Suppressor macrophage (primary cell): ENCODE measurements around the gene SPON1.

ENCODE experiments used
- DNase-seq, 4 experiments: peaks; one replicate each; pipeline ENCODE4 v3.0.0-alpha.2; 2020 to 2022

Gene SPON1

DNA sequence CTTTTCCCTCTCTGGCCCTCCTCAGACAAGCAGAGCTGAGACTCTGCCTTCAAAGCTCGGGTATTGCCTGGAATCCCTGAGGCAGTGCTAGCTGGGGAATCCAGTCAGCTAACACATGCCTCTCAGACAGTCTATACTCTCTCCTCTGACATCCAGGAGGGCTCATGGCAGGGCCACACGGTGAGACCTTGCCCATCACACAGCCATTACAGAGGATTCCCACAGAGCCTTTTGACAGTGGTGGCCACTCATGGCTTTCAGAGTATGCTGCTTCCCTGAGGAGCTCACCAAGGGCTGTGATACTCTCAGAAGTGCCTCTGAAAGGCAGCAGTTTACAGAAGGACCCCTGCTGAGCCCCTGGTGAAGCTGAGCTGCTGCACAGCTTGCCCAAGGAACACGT, 231.1 kb downstream of the SPON1 start:
- DNase-seq: no peak

DNA sequence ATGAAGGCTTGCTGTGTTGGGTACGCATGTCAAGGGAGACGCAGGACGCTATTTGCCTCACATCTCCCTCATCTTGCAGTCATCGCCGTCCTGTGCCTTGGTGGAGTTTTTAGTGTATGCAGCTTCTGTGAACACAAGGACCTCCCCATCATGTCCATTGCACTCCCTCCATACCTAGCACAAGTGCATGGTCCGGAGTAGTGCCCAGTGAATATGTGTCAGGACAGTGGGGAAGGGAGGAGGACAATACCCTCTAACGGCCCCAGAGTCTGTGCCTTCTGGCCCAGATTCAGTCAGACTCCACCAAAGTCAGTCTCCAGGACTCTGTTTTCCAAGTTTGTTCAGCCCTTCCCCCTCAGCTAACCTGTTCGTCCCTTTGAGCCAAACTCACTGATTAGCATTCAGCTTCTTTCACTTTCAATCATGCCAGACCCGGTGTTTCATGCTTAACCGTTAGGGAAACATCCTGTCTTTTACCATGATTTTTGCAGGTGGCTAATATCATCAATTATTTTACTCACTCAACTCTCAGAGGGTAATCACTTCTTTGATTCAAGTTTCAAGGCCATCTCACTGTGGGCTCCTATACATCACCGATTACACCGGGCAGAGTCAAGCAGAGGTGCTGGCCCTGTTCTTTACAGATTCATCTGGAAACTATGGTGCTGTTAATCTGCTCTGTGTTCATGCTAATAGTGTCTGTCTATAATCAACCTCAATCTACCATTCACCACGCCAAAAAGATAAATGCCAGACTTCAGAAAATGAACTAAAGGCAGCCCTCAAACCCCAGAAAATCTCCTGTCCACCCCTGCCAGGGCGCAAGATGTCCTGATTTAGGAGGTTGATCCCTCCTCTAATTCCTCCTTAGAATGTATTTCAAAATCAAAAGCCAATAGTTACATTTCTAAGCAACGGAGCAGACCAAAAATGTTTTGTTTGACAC, 240.0 kb downstream of the SPON1 start:
- DNase-seq: no peak

DNA sequence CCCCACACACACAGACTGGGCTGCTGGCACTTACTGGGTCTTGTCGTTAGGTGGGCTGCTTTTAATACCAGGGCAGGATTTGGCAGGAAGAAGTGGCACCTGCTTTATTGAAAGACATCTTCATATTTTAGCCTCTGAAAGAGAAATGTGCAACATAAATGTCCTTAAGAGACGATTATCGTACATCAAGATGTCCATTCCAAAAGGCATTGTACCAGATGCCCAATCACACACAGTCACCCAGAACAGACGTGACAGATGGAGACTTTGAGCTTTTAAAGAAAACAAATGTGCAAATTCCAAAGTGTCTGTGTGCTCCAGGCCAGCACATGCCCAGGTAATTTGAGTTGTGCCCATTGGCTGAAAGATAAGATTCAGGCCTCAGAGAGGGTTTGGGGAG, 240.8 kb downstream of the SPON1 start:
- no peak for DNase-seq

DNA sequence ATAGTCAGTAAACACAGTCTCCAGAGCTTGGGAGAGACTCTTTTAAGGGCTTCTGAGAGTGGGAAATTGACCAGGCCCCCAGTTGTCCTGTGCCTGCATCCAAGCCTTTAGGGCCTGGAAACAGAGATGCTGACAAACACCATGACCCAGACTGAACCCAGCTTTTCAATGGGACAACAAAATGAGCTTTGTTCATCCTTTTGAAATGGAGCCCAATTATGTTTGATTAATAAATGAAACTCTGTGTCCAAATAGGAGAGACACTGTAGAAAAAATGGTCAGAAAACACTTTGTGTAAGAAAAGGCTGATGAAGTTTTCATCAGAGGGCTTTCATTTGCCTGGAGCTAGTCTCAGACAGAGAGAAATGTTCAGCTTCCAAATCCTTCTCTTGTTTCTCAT, 250.5 kb downstream of the SPON1 start:
- no peak for DNase-seq

DNA sequence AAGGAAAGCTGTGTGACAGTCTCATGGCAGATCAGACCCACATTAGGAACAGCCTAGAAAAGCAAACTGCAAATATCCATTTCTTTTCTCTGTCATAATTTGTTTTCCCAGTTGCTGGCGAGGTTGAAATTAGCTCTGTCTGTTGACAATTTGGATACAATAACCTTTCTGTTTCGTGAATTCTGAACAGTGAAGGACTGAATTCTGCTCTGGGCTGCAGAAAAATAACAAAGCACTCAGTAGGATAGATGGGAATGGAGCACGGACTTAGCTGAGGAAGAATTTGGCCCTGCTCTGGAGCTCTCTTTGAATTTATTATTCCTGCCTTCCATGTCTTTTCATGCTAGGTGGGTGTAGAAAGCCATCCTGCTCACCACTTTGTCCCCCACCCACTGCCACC, 256.2 kb downstream of the SPON1 start:
- no peak for DNase-seq

DNA sequence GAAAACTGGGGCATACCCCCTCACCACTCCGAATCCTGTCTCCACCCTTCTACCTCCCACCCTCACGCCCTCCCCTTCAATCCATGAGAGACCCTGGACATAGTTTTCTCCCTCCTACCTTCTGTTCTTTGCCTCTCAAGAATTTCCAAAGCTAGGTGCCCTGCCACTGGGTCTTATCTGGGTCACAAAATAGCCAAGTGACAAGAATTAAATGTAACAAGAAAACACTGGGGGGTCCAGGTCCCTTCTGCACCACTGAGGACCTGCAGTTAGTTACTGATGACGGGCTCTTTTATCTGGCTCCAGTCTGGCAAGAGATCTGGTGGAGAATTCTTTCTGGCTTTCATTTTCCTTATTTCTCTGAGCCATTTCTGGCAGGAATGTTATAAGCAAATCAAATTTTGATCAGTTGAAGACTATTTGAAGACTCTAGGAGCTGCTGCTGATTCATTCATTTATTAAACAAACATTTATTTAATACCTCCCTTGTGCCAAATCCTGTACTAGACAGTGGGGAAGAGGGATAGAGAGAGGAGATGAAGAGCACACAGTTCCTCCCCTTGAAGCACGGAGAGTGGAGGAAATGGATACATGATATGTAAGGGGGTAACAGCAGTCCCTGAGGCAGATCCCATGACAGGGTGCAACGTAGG, 261.2 kb downstream of the SPON1 start:
- no peak for DNase-seq

DNA sequence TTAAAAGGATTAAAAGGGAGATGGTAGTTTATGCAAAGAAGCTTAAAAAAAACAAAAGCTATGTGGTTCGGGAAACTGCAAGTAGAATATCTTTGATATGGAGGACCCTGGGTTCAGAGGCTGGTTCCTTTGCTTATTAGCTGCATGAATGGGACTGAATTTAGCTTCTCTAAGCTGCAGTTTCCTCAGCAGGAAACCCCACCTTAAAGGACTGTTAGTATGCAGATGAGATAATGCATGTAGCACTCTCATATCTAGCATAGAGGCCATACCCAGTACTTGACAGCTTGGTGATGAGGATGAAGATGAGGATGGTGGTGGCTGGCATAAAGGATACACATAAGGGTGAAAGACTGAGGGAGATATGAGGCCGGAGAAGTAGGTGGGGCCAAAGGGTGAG, 261.9 kb downstream of the SPON1 start:
- no peak for DNase-seq

DNA sequence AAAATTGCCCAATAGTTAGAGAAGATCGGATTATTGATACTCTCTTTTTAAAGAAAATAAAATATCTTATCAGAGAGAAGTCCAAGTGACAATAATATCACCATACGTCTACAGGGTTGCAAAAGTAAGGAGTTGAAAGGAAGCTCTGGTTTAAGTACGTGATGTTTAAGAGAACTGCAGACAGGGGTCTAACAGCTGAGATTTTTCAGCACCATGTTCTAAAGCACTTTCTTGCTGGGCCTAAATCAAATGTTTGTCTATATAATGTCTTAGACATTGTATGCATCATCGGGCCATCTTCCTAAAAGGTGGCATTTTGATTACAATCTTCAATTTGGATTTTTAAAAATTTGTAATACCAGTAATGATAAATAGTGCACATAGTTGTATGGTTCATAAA, 263.1 kb downstream of the SPON1 start:
- no peak for DNase-seq

DNA sequence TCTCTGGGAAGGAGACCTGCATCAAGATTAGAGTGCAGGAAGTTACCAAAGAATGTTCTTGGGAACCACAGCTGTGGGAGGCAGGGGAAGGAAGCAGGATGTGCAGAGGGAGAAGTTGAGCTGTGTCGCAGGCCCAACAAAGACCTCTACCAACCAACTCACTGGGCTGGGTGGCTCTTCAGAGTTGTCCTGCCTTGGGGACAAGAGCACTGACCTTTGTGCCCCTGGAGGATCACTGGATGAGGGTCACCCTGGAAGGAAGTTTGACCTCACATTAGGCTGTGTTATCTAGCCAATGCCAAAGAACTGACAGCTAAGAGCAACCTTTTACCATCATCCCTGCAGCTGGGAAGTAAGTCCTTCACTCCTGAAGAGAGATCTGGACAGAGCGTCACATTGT, 265.8 kb downstream of the SPON1 start:
- peak in 2 of 4 experiments; percentile 21 to 34 for DNase-seq

DNA sequence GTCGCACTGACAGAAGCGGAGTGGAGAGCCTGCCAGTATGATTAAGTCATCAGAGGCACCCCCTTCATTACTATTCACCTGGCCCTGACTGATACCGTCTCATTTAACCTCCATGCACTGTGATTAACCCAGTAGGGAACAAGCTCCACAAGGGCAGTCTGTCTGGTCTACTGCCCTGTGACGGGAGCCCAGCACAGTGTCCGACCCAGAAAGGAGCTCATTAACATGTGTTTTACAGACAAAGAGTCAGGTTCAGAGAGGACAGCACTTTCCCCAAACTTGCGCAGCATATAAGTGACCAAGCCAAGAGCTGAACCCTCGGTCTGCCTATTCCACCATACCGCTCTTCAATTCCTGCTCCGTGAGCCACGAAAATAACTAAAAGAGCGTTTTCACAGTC, 266.9 kb downstream of the SPON1 start:
- DNase-seq: no peak

DNA sequence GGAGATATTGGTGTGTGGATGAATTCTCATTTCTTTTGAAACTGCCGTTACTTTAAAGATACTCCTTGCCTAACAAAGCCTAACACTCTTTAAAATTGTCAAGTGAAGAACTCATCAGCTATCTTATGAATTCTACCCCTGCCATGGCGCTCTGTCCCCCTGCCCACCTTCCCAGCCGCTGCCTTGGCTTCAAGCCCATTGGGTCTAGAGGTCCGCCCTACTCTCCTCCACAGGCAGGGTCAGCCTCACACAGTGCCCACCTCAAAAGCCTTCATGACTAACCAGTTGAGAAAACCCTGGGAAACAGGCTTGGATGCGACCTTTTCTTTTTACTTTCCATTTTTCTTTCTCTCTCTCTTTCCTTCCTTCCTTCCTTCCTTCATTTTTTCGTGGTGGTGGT, 267.9 kb downstream of the SPON1 start:
- DNase-seq: no peak

DNA sequence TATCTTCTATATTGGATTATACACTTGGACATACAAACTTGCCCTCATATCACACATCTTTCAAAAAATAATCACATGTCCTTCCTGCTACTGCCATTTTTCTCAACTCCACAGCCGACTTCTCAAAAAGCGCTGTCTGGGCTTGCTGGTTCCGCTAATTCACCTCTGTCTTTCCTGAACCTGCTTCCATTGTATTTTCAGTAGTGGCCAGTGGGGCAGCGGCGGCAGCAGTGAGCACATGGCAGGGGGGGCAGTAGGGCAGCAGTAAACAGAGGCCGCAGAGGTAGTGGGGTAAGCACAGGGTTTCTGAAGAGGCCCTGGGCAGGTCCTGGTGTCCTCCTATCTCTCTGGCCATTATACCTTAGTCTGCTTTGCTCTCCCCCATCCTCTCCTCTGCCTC, 270.1 kb downstream of the SPON1 start:
- peak in 1 of 4 experiments; percentile 24 for DNase-seq

DNA sequence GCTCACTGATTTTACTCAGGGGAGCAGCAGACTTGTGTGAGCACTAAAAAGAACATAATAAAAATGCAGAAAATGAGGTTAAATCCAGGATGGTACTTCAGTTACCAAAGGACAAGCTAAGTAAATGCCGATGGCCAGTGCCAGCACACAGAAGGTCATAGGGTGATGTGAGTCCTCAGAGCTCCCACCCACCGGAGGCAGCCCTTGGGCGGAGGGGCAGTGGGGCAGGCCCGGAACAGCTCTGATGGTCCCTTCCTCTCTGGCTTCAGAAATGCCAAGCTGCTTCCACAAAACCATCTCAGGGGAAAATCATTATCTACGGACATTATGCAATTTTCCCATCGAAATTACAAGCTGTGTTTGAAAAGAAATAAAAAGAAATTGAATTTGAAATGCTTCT, 271.9 kb downstream of the SPON1 start:
- DNase-seq: no peak

DNA sequence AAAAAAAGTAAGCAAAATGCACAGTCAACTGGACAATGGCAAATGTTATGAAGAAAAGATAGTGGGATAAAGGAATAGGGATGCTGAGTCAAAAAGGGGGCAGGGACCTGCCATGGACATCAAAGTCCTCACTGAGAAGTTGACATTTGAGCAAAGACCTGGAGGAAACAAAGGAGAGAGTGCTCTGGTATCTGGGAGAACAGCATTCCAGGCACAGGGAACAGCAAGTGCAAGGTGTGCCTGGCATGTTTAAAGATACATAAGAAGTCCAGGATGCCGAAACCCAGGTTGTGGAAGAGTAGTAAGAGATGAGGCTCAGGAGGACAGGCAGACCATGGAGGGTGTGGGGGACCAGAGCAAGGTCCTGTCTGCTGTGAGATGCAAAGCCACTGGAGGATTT, 273.2 kb downstream of the SPON1 start:
- DNase-seq: no peak

DNA sequence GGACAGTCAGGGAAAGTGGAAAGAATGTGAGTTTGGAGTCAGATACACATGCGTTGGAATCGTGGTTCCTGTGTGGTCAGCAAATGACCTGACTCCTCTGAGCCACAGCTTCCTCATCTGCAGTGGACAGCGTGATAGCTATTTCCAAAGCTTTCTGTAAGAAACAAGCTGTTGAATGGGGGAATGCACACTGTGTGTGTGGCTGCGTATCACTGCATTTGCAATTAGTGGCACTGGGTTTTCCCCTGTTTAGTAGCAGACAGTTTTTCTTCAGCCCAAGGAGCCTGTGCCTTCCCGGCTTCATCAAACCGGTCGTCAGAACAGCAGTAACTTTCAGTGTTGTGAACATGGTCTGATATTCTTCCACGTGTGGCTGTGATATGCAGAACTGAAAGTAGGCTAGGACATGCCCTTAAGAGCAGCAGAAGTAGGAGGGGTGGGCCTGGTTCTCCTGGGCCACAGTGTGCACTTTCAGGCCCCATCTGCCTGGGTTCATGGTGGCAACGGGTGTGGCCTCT, 275.0 kb downstream of the SPON1 start:
- DNase-seq: peak; percentile 76 to 89 (median 83)

DNA sequence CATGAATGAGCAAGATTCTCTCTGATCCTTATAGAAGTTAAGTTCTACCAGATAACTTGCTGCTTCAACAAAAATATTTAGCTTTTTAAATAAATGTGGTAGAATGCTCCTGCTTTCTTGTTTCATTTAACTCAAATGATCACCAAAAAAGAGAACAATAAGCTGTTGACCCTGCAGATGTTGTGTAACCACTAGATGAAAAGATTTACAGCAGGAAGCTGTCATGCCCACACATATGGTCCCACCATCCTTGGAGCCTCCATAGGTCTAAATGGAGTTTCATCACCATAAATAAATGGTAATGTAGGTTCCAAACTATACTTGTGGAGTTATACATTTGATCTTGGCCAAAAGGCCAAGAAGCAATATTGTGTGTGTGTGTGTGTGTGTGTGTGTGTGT, 277.7 kb downstream of the SPON1 start:
- DNase-seq: peak; percentile 20 to 67 (median 61)

DNA sequence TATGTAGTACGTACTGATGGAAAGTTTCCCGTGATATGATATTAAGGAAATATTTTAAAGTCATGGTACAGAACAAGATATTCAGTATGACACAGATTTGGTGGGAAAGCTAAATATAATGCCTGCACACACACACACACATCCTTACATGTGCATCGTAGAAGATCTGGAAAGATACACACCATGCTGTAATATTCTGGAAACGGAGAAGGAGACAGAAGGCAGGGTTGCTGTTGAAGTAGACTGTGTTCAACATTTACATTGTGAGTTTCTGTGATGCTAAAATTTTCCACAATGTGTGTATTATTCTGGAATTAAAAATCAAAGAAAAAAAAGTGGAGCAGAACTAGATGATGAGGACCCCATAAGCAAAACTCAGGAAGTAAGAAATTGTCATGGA, 278.4 kb downstream of the SPON1 start:
- no peak for DNase-seq

DNA sequence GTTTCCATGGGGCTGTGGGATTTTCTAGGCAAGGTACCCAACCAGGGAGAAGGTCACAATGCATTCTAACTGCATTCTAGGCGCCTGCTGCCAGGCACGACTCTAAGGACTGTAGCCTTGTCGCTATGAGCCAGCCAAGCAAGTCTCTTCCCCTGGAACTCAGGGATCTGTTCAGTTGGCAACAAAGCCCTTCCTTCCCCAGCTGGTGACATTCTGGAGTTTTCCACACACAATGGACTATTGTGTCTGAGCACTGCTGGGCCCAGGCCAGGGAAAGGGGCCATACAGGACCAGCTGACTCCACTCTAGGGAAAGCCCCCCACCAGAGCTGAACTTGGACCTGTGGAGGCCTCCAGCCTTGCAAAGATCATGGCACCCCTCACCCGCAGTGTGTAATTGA, 279.7 kb downstream of the SPON1 start:
- DNase-seq: no peak

DNA sequence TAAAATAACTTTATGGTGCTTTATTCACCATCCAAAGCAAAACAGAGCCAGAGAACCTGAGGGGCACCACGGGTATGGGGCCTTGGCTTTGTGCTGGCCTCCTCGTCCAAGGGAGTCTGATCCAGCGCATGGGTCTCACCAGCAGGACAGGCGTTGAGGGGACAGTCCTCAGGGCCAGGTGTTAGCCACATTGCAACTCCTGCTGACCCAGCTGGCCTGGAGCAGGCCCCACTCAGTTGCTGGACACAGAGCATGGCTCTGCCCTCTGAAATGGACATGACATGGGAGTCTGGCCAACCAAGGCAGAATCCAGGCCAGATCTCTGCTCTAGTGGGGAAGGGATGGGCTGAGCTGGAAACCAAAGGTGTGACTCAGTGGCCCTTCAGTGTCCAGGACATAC, 280.2 kb downstream of the SPON1 start:
- DNase-seq: no peak

DNA sequence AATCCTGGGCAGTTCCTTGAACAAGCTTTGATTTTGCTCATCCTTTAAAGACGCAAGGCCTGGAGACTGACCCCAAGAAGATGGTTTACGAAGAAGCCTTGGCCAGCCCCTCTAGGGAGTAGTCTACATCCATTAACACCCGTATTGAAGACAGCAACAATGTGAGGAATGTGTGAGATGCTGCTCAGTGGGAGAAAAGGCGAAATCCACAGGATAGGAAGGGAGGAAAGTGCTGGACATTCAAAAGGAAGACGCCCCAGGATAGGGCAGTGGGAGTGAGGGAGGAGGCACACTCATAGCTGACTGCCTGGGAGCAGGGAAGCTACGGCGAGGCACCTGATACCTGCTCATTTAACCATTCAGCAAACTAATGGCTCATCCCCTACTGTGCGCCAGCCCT, 282.4 kb downstream of the SPON1 start:
- DNase-seq: no peak

DNA sequence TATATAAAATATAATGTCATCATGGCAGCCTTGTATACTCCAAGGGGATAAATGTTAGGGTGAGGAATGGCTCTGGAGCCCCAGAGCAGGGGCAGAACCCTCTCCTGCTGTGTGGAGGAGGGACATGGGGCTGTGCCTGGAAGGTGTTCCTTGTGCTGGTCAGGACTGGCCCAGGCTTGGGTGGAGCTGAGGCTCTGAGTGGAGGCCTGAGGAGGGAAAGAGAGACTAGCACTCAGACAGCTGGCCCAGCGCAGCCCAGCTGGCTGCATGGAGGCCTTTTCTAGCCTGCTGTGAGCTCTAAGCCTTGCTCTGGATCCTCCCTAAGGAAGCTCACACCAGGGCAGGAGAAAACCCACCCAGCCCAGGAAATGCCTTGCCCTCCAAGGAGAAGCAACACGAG, 282.9 kb downstream of the SPON1 start:
- no peak for DNase-seq

DNA sequence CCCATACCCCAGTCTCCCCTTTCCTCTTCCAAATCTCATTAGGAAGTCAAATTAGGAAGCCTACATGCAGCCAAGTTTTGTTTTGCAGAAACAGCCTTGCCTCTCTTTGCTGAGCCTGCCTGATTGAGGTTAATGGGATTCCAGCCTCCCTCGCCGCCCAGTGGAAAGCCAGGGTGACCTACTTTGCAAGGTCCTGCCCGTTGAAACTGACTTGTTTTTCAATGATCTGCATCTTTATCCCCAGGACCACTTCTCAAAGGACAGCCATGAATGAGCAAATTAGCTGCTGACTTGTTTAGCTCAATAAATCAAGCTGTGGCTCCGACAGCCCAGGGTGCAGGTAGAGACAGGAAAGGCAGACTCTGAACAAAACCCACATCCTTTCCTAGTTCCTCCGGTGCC, 286.1 kb downstream of the SPON1 start:
- peak in 2 of 4 experiments; percentile 19 to 48 for DNase-seq

DNA sequence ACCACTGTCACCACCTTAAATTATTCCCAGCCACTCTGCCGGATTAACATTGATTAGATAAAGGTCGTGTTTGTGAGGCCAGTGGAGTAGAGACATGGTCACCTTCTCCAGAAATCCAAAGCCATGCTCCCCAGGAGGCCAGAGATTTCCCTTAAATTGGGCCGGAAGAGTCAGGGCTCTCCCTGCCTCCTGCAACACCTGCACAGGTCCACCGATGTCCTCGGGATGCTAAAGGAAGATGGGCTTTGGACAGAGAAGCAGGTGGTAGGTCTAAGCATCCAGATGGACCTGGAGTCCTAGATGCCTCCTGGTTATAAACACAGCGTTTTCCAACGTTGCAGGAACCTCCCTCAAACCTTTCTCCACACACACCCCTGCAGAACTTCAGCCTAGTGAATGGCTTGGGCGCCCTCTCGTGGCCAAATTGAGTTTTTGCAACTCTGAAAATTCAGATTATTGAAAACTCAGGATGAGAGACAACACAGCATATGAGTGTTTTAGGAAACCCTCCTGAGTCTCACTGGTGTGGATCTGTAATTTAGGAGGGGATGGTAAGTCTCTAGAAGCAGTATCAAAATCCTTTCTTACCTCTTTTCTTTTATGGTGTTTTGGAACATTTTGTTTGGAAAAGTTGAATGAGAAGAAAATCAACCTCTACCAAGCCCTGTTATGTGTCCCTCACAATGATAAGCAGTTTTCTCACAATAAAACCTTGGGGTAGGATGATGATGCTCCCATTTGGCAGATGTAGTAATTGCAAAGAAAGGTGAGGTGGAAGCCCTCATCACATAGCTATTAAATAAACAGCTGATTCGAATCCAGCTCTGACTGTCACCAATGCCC, 286.8 kb downstream of the SPON1 start:
- DNase-seq: peak; percentile 68 to 82 (median 75)
